ENCODE measurements around the gene RBM4. TPM values are rescaled to one million over a fixed set of nuclear protein-coding genes. Genes with fewer than 3 reads are reported as not detected.

RBM4 gene
- total and polyA plus RNA-seq, 2 of the 13 experiments (the other 11 are each of a cell fraction or from before 2014, with no cell fraction given) = 126 to 136 TPM

DNA sequence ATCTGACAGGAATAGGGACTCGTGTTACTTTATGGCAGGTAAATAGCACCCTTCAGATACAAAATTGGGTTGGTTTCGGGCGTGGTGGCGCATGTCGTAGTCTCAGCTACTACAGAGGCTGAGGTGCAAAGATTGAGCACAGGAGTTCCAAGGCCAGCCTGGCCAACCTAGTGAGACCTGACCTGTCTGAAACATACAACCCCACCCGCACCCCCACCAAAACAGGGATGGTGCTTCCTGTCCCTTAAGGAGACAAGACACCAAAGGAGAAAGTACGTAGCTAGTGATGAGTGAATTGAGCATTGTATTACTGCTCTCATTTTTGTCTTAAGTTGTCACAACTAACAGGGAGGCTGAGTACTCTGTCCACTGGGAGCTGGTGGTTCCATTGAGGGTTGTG, 14.1 kb downstream of the RBM4 start:
- Histone ChIP-seq H3K79me2 (ENCODE audit: insufficient read depth, low read length) (peaks cover 10% of the 10 kb centered on the region), H3K9me3 (ENCODE audit: low read length) (no peaks in the 10 kb centered on the region), H3K9ac (ENCODE audit: insufficient read depth, low read depth, low read length) (no peak overlapping the region), H2AFZ (ENCODE audit: low read length) (no peak overlapping the region), H3K27ac (ENCODE audit: extremely low read length, insufficient read depth, low read length) (no peak overlapping the region), H4K20me1 (ENCODE audit: insufficient read depth, low read length) (peaks cover 13% of the 10 kb centered on the region), H3K36me3 (replicated peaks in 1 of 2; ENCODE audit: control insufficient read depth in 1 of 2, insufficient read depth in 2 of 2, low read length in 2 of 2) (peaks cover 4 to 32% of the 10 kb centered on the region in 2 experiments; a peak in 4 of 5 replicates), H3K4me3 (replicated peaks in 1 of 3; ENCODE audit: insufficient read depth in 1 of 3, low read depth in 2 of 3, low read length in 3 of 3) (no peak overlapping the region), H3K4me1 (ENCODE audit: insufficient read depth, low read length) (peaks cover 12% of the 10 kb centered on the region; the same call in 1 of the 2 replicates), H3K4me2 (ENCODE audit: low read depth, low read length) (no peak overlapping the region), H3K27me3 (ENCODE audit: control insufficient read depth in 1 of 2, insufficient read depth in 2 of 2, low read length in 2 of 2) (no peaks in the 10 kb centered on the region)
- no peak for DNase-seq (ENCODE audit: low spot score)
- TSS peak; percentile 10 for BruUV-seq (replicated peaks)
- FAIRE-seq = no peak
- ChIA-PET POLR2A (interaction anchor here (1.8 to 4.9 kb wide), 2 partner anchors 14 to 25 kb away, joined by 5 to 20 read pairs; partner anchors contain the start of genes RBM4 and RBM4B), CTCF (ENCODE audit: low intra/inter-chr PET ratio, low total read pairs) (no interaction called here)
- TF ChIP-seq MAF1 (CRISPR knock-in tag; IDR thresholded peaks at IDR 0.05; ENCODE audit: borderline replicate concordance) (no peak), ZSCAN29 (CRISPR knock-in tag; conservative IDR thresholded peaks at IDR 0.05) (no peak), NFRKB (IDR thresholded peaks at IDR 0.05) (no peak), ZNF34 (CRISPR knock-in tag; IDR thresholded peaks at IDR 0.05; ENCODE audit: borderline replicate concordance) (no peak), ZNF460 (CRISPR knock-in tag; IDR thresholded peaks at IDR 0.05; ENCODE audit: borderline replicate concordance) (no peak), ZNF232 (CRISPR knock-in tag; IDR thresholded peaks at IDR 0.05; ENCODE audit: borderline replicate concordance) (no peak), ZNF333 (CRISPR knock-in tag; IDR thresholded peaks at IDR 0.05; ENCODE audit: borderline replicate concordance) (no peak), POLR2A (IDR thresholded peaks at IDR 0.05; ENCODE audit: insufficient read depth in 1 of 2, low read depth in 2 of 2, low read length in 2 of 2) (0 out of 4 replicates have a peak, but pooled peaks of 1 of the 2 experiments have one; percentile 29), ZMYM2 (CRISPR knock-in tag; IDR thresholded peaks at IDR 0.05) (no peak)
- in situ Hi-C loops (cut with HindIII; ENCODE audit: extremely low pct_ligation_motif_present, low pct_unique_long_range_greater_than_20kb) = no loop called here
- intact Hi-C loops (cut with micrococcal nuclease; ENCODE audit: unreplicated experiment) = no loop called here
- WGBS (ENCODE audit: low lambda C conversion rate) = 98% methylated on average over 7 of the region's 7 CpGs
- ATAC-seq = peak; percentile 10

GRCh38 chr11:66653123-66653522, 14.6 kb downstream of the RBM4 start:
- no peak for FAIRE-seq
- Histone ChIP-seq H3K4me3 (replicated peaks in 1 of 3; ENCODE audit: insufficient read depth in 1 of 3, low read depth in 2 of 3, low read length in 3 of 3) (no peak overlapping the region), H3K79me2 (ENCODE audit: insufficient read depth, low read length) (peaks cover 10% of the 10 kb centered on the region), H4K20me1 (ENCODE audit: insufficient read depth, low read length) (peaks cover 13% of the 10 kb centered on the region), H3K27me3 (ENCODE audit: control insufficient read depth in 1 of 2, insufficient read depth in 2 of 2, low read length in 2 of 2) (no peaks in the 10 kb centered on the region), H3K4me1 (ENCODE audit: insufficient read depth, low read length) (peaks cover 12% of the 10 kb centered on the region; the same call in 1 of the 2 replicates), H3K9me3 (ENCODE audit: low read length) (no peaks in the 10 kb centered on the region), H3K4me2 (ENCODE audit: low read depth, low read length) (no peak overlapping the region), H3K36me3 (replicated peaks in 1 of 2; ENCODE audit: control insufficient read depth in 1 of 2, insufficient read depth in 2 of 2, low read length in 2 of 2) (peaks cover 3 to 32% of the 10 kb centered on the region in 2 experiments; a peak in 4 of 5 replicates), H3K9ac (ENCODE audit: insufficient read depth, low read depth, low read length) (no peak overlapping the region), H2AFZ (ENCODE audit: low read length) (no peak overlapping the region), H3K27ac (ENCODE audit: extremely low read length, insufficient read depth, low read length) (no peak overlapping the region)
- ChIA-PET POLR2A (interaction anchor here (1.8 to 4.9 kb wide), 2 partner anchors 15 to 24 kb away, joined by 5 to 20 read pairs; partner anchors contain the start of genes RBM4 and RBM4B), CTCF (ENCODE audit: low intra/inter-chr PET ratio, low total read pairs) (no interaction called here)
- no peak; the same call in 2 of the 3 replicates for ATAC-seq
- no peak for TF ChIP-seq CHD2 (IDR thresholded peaks at IDR 0.05; ENCODE audit: low read depth, low read length)
- no peak for TF ChIP-seq ZNF512B (CRISPR knock-in tag; IDR thresholded peaks at IDR 0.05; ENCODE audit: borderline replicate concordance)
- TF ChIP-seq HNRNPL (IDR thresholded peaks at IDR 0.05; ENCODE audit: low read depth, low read length) = no peak
- no peak for TF ChIP-seq ZNF232 (CRISPR knock-in tag; IDR thresholded peaks at IDR 0.05; ENCODE audit: borderline replicate concordance)
- TF ChIP-seq POLR2G (IDR thresholded peaks at IDR 0.05; ENCODE audit: low read depth, low read length) = no peak
- TF ChIP-seq SOX13 (IDR thresholded peaks at IDR 0.05) = no peak
- no peak for TF ChIP-seq SOX13 (CRISPR knock-in tag; conservative IDR thresholded peaks at IDR 0.05 in 1 of 2, IDR thresholded peaks at IDR 0.05 in 1 of 2)
- no peak for TF ChIP-seq ZNF782 (CRISPR knock-in tag; IDR thresholded peaks at IDR 0.05; ENCODE audit: borderline replicate concordance)
- no peak for DNase-seq (ENCODE audit: low spot score)
- 94% methylated on average over 6 of the region's 6 CpGs for WGBS (ENCODE audit: low lambda C conversion rate)
- no TSS peak for BruUV-seq (replicated peaks)
- in situ Hi-C loops (cut with HindIII; ENCODE audit: extremely low pct_ligation_motif_present, low pct_unique_long_range_greater_than_20kb) (no loop called here), intact Hi-C loops (cut with micrococcal nuclease; ENCODE audit: unreplicated experiment) (no loop called here)

Data from HepG2 (cell line).